ENCODE data around the gene PSG4.
"Not testable (repeated sequence)": the region's sequence is repeated elsewhere in the genome, so short reads cannot be mapped to it uniquely, and the experiment has no call there.

DNA sequence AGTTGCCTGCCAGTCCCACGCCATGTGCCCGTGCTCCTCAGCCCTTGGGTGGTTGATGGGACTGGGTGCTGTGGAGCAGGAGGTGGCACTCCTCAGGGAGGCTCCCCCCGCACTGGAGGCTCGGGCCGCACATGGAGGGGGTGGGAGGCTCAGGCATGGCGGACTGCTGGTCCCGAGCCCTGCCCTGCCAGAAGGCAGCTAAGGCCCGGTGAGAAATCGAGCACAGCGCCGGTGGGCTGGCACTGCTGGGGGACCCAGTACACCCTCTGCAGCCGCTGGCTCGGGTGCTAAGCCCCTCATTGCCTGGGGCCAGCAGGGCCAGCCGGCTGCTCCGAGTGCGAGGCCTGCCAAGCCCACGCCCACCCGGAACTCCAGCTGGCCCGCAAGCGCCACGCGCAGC is 16.5 kb upstream of the PSG4 start:
- TF ChIP-seq, protein P1, sequence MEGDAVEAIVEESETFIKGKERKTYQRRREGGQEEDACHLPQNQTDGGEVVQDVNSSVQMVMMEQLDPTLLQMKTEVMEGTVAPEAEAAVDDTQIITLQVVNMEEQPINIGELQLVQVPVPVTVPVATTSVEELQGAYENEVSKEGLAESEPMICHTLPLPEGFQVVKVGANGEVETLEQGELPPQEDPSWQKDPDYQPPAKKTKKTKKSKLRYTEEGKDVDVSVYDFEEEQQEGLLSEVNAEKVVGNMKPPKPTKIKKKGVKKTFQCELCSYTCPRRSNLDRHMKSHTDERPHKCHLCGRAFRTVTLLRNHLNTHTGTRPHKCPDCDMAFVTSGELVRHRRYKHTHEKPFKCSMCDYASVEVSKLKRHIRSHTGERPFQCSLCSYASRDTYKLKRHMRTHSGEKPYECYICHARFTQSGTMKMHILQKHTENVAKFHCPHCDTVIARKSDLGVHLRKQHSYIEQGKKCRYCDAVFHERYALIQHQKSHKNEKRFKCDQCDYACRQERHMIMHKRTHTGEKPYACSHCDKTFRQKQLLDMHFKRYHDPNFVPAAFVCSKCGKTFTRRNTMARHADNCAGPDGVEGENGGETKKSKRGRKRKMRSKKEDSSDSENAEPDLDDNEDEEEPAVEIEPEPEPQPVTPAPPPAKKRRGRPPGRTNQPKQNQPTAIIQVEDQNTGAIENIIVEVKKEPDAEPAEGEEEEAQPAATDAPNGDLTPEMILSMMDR (conservative IDR thresholded peaks at IDR 0.05; ENCODE audit: low read length): not testable (repeated sequence)
- TF ChIP-seq EZH2phosphoT487 (IDR thresholded peaks at IDR 0.05; ENCODE audit: borderline replicate concordance, low read depth, low read length): not testable (repeated sequence)

All from OCI-LY7 (cell line).